Psoas muscle (tissue), 8 donors: ENCODE results near the gene FCRL4. TPM values are rescaled to one million over a fixed set of nuclear protein-coding genes. Genes with fewer than 3 reads are reported as not detected.

Source experiments
- ATAC-seq, 4 donors: fragments of 200-7000 bp; cut with Tn5 transposase; one replicate each; pipeline ENCODE4 v1.9.1; 2020; ENCODE audit warnings: moderate library complexity in 3 of 4, mild to moderate bottlenecking in 2 of 4
- DNase-seq, 2 donors: peaks; one replicate each; pipeline ENCODE4 v3.0.0-alpha.2; 2020
- H3K27ac ChIP-seq: fragments of 200-600 bp; one replicate; pipeline ENCODE4 v1.8.0; 2022
- H3K27me3 ChIP-seq, 3 donors: fragments of 200-600 bp in 1 of 3; one replicate each; pipeline versions ENCODE4 v1.6.1 to v1.8.0; 2013 to 2022; ENCODE audit warnings: low read length in 2 of 3, mild to moderate bottlenecking in 2 of 3, moderate library complexity in 1 of 3; ENCODE audit not compliant: insufficient read depth in 3 of 3
- H3K36me3 ChIP-seq, 2 donors: fragments of 200-600 bp in 1 of 2; one replicate each; pipeline versions ENCODE4 v1.6.1 to v1.8.0; 2013 to 2022; ENCODE audit warnings: low read depth in 1 of 2, mild to moderate bottlenecking in 1 of 2, moderate library complexity in 1 of 2; ENCODE audit not compliant: insufficient read depth in 1 of 2
- H3K4me1 ChIP-seq: fragments of 200-600 bp; one replicate; pipeline ENCODE4 v1.8.0; 2022
- H3K4me3 ChIP-seq: fragments of 200-600 bp; one replicate; pipeline ENCODE4 v1.8.0; 2022; ENCODE audit warnings: mild to moderate bottlenecking
- H3K9me3 ChIP-seq: fragments of 200-600 bp; one replicate; pipeline ENCODE4 v1.8.0; 2022
- CTCF ChIP-seq: fragments of 200-600 bp; IDR thresholded peaks from one replicate; pipeline ENCODE4 v1.8.0; 2022; ENCODE audit warnings: antibody characterized with exemption
- WGBS, 3 donors: extraction: QIAGEN DNeasy Blood & Tissue Kit; methylation state at CpG; one replicate each; pipeline versions ENCODE4 v1.1.6 to v1.1.7; 2013; 5-methylcytosine and 5-hydroxymethylcytosine counted together
- intact Hi-C, 2 donors: fragments of 100-400 bp; cut with DNase I; formaldehyde crosslinking; loops; one replicate each; pipeline versions ENCODE4 v1.11.0 to v1.14.2; 2022
- polyA plus RNA-seq, 3 donors: library from polyadenylated mRNA; stranded (reverse); fragments of 200-250 nt; gene quantifications; one replicate each; pipeline ENCODE4 v1.2.3, GENCODE V29; 2013
- total RNA-seq, 4 donors: library from RNA; stranded (reverse); fragmentation: NEBNext Ultra II Directional in 2 of 4; extraction: Animal tissue kit (Norgen Biotek cat#: 25700) in 2 of 4; gene quantifications; one replicate each; pipeline versions ENCODE4 v1.2.1 to v1.2.4, GENCODE V29; 2021 to 2023
- donor health status: healthy with polysubstance abuse.
- donor health status: DM: no; HTN: no; CAD: no; lungs with moderate emphysema.
- donor health status: Bipolar disorder and iron deficiency.
- donor health status: healthy.
- donor health status: DM: yes; HTN: yes; CAD: no.
- donor health status: DM: no; HTN: no; CAD: no.
- donor health status: DM: no; HTN: no; CAD: no.
- donor health status: DM: yes; HTN: yes; CAD: no.

FCRL4 gene
- total and polyA plus RNA-seq, 7 donors = not detected

GRCh38 chr1:157596384-157596783 is 1.5 kb downstream of the FCRL4 start:
- Histone ChIP-seq H3K4me1 (no peaks in the 10 kb centered on the region), H3K27ac (no peak overlapping the region), H3K36me3 (no peaks in the 10 kb centered on the region), H3K27me3 (no peaks in the 10 kb centered on the region), H3K9me3 (no peaks in the 10 kb centered on the region), H3K4me3 (no peak overlapping the region)
- no peak for TF ChIP-seq CTCF
- no peak for DNase-seq
- intact Hi-C loops = no loop called here
- ATAC-seq = no peak
- WGBS, 3 donors = 73 to 74% (median 73%) methylated on average over 6 of the region's 6 CpGs

GRCh38 chr1:157595356-157595755 is 2.5 kb downstream of the FCRL4 start:
- no peaks in the 10 kb centered on the region for H3K4me1 ChIP-seq
- ATAC-seq (no peak), DNase-seq (no peak)
- no peaks in the 10 kb centered on the region for H3K36me3 ChIP-seq
- H3K27ac ChIP-seq = no peak overlapping the region
- 44 to 55% (median 54%) methylated on average over 2 of the region's 2 CpGs for whole genome bisulfite sequencing, 3 donors
- no peak overlapping the region for H3K4me3 ChIP-seq
- no peak for TF ChIP-seq CTCF
- no peaks in the 10 kb centered on the region for H3K27me3 ChIP-seq
- no peaks in the 10 kb centered on the region for H3K9me3 ChIP-seq
- intact Hi-C loops = no loop called here

- H3K9me3 ChIP-seq = no peaks in the 10 kb centered on the region
- no peak overlapping the region for H3K4me3 ChIP-seq
- TF ChIP-seq CTCF = no peak
- WGBS, 3 donors = 38 to 47% (median 43%) methylated on average over 4 of the region's 4 CpGs
- H3K27me3 ChIP-seq = peaks cover 0 to 4% (median 2%) of the 10 kb centered on the region in 3 donors
- no peaks in the 10 kb centered on the region for H3K36me3 ChIP-seq
- ATAC-seq (no peak), DNase-seq (no peak)
- H3K27ac ChIP-seq = no peak overlapping the region
- no peaks in the 10 kb centered on the region for H3K4me1 ChIP-seq
- intact Hi-C loops = no loop called here
These were observed 11.9 kb downstream of the FCRL4 start for GRCh38 chr1:157585984-157586383.

- Histone ChIP-seq H3K9me3 (no peaks in the 10 kb centered on the region), H3K27ac (no peak overlapping the region), H3K4me1 (no peaks in the 10 kb centered on the region), H3K4me3 (no peak overlapping the region), H3K36me3 (no peaks in the 10 kb centered on the region), H3K27me3 (peaks cover 0 to 4% (median 2%) of the 10 kb centered on the region in 3 donors)
- ATAC-seq (no peak), DNase-seq (no peak)
- intact Hi-C loops = loop anchor here in 1 of 2 donors (5.0 kb wide), 1 partner anchor 363 kb away; no protein-coding TSS in a partner anchor
- WGBS, 3 donors = 60 to 67% (median 63%) methylated on average over 3 of the region's 3 CpGs
- no peak for TF ChIP-seq CTCF
These were observed 13.4 kb downstream of the FCRL4 start for GRCh38 chr1:157584503-157584902.

GRCh38 chr1:157580828-157581210 is 17.1 kb downstream of the FCRL4 start:
- TF ChIP-seq CTCF = no peak
- DNase-seq = no peak
- H3K9me3 ChIP-seq = no peaks in the 10 kb centered on the region
- intact Hi-C loops = loop anchor here in 1 of 2 donors (5.0 kb wide), 1 partner anchor 366 kb away; no protein-coding TSS in a partner anchor
- H3K27me3 ChIP-seq = peaks cover 0 to 2% (median 0%) of the 10 kb centered on the region in 3 donors
- H3K27ac ChIP-seq = no peak overlapping the region
- H3K4me1 ChIP-seq = no peaks in the 10 kb centered on the region
- H3K36me3 ChIP-seq = no peaks in the 10 kb centered on the region
- WGBS, 3 donors = 58 to 63% (median 59%) methylated on average over 1 of the region's 1 CpG
- ATAC-seq = no peak
- no peak overlapping the region for H3K4me3 ChIP-seq
